Transverse colon (tissue), 4 donors: ENCODE measurements around the gene FTSJ3. TPM values are rescaled to one million over a fixed set of nuclear protein-coding genes. Genes with fewer than 3 reads are reported as not detected.

Experiments
- DNase-seq: peaks from one replicate; pipeline ENCODE4 v3.0.0-alpha.2; 2019
- H3K27ac ChIP-seq, 4 donors: fragments of 200-600 bp; sonication (generic); 2 replicates each; pipeline ENCODE4 v1.5.1; 2016 to 2018; ENCODE audit warnings: inconsistent platforms in 4 of 4
- H3K27me3 ChIP-seq: fragments of 200-600 bp; sonication (generic); 2 replicates; pipeline ENCODE4 v1.5.1; 2017; ENCODE audit warnings: inconsistent platforms
- H3K36me3 ChIP-seq, 4 donors: fragments of 200-600 bp; sonication (generic); 2 replicates each; pipeline ENCODE4 v1.5.1; 2017 to 2019; ENCODE audit warnings: inconsistent platforms in 4 of 4
- H3K4me1 ChIP-seq, 4 donors: fragments of 200-600 bp; sonication (generic); 2 replicates each; pipeline ENCODE4 v1.5.1; 2017 to 2020; ENCODE audit warnings: inconsistent platforms in 4 of 4
- H3K4me3 ChIP-seq, 4 donors: fragments of 200-600 bp; sonication (generic); 1 replicate in 1 of 4; 2 replicates in 3 of 4; pipeline versions ENCODE4 v1.5.1 to v1.6.1; 2017 to 2019; ENCODE audit warnings: inconsistent platforms in 4 of 4
- H3K9me3 ChIP-seq, 2 donors: fragments of 200-600 bp; sonication (generic); 2 replicates each; pipeline ENCODE4 v1.5.1; 2017 to 2019; ENCODE audit warnings: inconsistent platforms in 2 of 2
- EP300 ChIP-seq: sonication (generic); formaldehyde crosslinking; IDR thresholded peaks from one replicate; pipeline ENCODE4 v1.6.1; 2017; ENCODE audit warnings: antibody characterized with exemption, low read depth
- POLR2A ChIP-seq: fragments of 450-650 bp; IDR thresholded peaks from one replicate; pipeline ENCODE4 v1.6.1; 2016; ENCODE audit warnings: antibody characterized with exemption, mild to moderate bottlenecking, moderate library complexity
- POLR2AphosphoS5 ChIP-seq, 3 donors: sonication (generic); formaldehyde crosslinking; IDR thresholded peaks; one replicate each; pipeline ENCODE4 v1.6.1; 2016; ENCODE audit warnings: antibody characterized with exemption in 3 of 3
- WGBS, 2 donors: methylation state at CpG; one replicate each; pipeline ENCODE4 v1.1.5; 2018; ENCODE audit warnings: low coverage in 1 of 2; 5-methylcytosine and 5-hydroxymethylcytosine counted together
- in situ Hi-C, 4 donors: fragments of 200-750 bp; cut with MboI; loops; one replicate each; pipeline versions ENCODE4 v1.15.0 to v1.15.1; 2017; ENCODE audit warnings: low sequenced_read_pairs in 3 of 4, low pct_ligation_motif_present in 1 of 4, low pct_unique_long_range_greater_than_20kb in 1 of 4
- intact Hi-C: fragments of 100-400 bp; cut with DNase I; formaldehyde crosslinking; loops from one replicate; pipeline ENCODE4 v1.15.1; 2023; ENCODE audit warnings: low total_unique reads
- total RNA-seq, 4 donors: library from RNA; depleted of rRNA; stranded (reverse); fragments of >200 nt; gene quantifications; one replicate each; pipeline ENCODE4 v1.1.0, GENCODE V29; 2016
- TF ChIP-seq, protein P1 (sequence below), 5 experiments: fragments of 200-600 bp in 3 of 5; fragments of 450-650 bp in 2 of 5; sonication (generic) in 3 of 5; IDR thresholded peaks; 1 replicate in 2 of 5; 2 replicates in 3 of 5; pipeline ENCODE4 v1.5.1; 2016 to 2017; ENCODE audit warnings: antibody characterized with exemption in 5 of 5, inconsistent platforms in 3 of 5, mild to moderate bottlenecking in 2 of 5, moderate library complexity in 1 of 5

Gene FTSJ3
- total RNA-seq, 4 donors from 2014 or later: 17.7 to 45.9 (median 34.6) TPM

DNA sequence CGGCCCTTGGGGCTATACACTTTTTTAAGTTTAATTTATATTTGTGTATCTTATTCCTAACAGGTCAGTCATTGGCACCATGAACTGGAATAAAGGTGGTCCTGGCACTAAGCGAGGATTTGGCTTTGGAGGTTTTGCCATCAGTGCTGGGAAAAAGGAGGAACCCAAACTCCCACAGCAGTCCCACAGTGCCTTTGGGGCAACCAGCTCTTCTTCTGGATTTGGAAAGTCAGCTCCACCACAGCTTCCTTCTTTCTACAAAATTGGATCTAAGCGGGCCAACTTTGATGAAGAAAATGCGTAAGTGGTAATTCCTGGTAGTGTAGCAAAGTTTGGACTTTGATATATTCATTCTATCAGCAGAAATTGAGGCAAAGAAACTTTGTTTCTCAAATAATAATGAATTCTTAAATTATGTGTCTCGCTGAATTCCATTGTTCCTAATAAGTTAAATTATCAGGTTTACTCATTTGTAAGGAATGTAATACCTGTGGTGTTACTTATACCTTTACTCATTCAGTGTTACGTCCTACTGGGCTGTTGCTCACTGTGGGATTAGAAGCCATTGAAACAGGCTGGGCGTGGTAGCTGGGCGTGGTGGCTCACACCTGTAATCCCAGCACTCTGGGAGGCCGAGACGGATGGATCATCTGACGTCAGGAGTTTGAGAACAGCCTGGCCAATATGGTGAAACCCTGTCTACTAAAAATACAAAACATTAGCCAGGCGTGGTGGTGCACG is 40.3 kb downstream of the FTSJ3 start:
- no peaks in the 10 kb centered on the region for H3K9me3 ChIP-seq
- peaks cover 0 to 47% (median 12%) of the 10 kb centered on the region in 4 donors for H3K36me3 ChIP-seq
- no peak for DNase-seq
- H3K27me3 ChIP-seq: no peaks in the 10 kb centered on the region
- WGBS, 2 donors: 87 to 94% methylated on average over 8 to 13 of the region's 13 CpGs
- TF ChIP-seq, protein P1, sequence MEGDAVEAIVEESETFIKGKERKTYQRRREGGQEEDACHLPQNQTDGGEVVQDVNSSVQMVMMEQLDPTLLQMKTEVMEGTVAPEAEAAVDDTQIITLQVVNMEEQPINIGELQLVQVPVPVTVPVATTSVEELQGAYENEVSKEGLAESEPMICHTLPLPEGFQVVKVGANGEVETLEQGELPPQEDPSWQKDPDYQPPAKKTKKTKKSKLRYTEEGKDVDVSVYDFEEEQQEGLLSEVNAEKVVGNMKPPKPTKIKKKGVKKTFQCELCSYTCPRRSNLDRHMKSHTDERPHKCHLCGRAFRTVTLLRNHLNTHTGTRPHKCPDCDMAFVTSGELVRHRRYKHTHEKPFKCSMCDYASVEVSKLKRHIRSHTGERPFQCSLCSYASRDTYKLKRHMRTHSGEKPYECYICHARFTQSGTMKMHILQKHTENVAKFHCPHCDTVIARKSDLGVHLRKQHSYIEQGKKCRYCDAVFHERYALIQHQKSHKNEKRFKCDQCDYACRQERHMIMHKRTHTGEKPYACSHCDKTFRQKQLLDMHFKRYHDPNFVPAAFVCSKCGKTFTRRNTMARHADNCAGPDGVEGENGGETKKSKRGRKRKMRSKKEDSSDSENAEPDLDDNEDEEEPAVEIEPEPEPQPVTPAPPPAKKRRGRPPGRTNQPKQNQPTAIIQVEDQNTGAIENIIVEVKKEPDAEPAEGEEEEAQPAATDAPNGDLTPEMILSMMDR (IDR thresholded peaks at IDR 0.05): no peak
- TF ChIP-seq EP300 (no peak), POLR2AphosphoS5 (IDR thresholded peaks at IDR 0.05) (no peak), POLR2A (no peak)
- H3K4me3 ChIP-seq: no peak overlapping the region
- no peak overlapping the region for H3K27ac ChIP-seq
- intact Hi-C loops: no loop called here
- in situ Hi-C loops: no loop called here
- peaks cover 0 to 11% (median 2%) of the 10 kb centered on the region in 4 donors for H3K4me1 ChIP-seq

DNA sequence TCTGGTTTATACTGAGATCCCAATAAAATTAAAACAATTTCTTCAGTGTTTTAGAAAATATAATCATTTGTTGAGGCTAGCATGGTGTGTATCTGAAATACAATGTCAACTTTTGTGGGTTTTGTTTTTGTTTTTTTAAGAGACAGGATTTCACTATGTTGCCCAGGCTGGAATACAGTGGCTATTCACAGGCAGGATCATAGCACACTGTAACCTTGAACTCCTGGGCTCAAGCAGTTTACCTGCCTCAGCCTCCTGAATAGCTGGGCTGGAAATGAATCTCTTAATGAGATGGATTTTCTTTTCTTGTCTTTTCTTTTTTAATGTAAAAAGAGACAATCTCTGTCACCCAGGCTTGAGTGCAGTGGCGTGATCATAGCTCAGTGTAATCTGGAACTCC is 41.3 kb downstream of the FTSJ3 start:
- no peaks in the 10 kb centered on the region for H3K9me3 ChIP-seq
- in situ Hi-C loops: no loop called here
- intact Hi-C loops: no loop called here
- no peak for DNase-seq
- WGBS, 2 donors: 83 to 100% methylated on average over 1 of the region's 1 CpG
- peaks cover 0 to 37% (median 10%) of the 10 kb centered on the region in 4 donors for H3K36me3 ChIP-seq
- TF ChIP-seq POLR2AphosphoS5 (IDR thresholded peaks at IDR 0.05) (no peak), POLR2A (no peak), EP300 (no peak)
- TF ChIP-seq, protein P1 (IDR thresholded peaks at IDR 0.05): no peak
- no peaks in the 10 kb centered on the region for H3K27me3 ChIP-seq
- peaks cover 0 to 12% (median 2%) of the 10 kb centered on the region in 4 donors for H3K4me1 ChIP-seq
- no peak overlapping the region for H3K4me3 ChIP-seq
- H3K27ac ChIP-seq: no peak overlapping the region

DNA sequence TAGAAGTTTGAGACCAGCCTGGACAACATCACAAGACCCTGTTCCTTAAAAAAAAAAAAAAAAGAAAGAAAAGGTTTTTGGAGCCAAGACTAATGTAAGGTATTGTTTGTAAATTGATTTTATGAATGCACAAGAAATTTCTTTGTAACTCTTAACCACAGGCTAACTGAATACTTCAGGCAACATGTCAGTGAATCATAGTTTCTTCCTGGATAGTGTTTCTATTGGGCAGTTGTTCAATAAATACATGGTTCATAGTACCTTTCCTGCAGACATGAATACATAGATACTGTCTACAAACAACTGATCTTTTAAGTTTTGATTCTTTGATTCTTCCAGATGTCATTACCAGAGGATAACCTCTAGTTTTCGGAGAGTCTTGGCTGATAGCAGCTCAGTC is 41.9 kb downstream of the FTSJ3 start:
- H3K27ac ChIP-seq: no peak overlapping the region
- H3K9me3 ChIP-seq: no peaks in the 10 kb centered on the region
- TF ChIP-seq EP300 (no peak), POLR2A (no peak), POLR2AphosphoS5 (IDR thresholded peaks at IDR 0.05) (no peak)
- DNase-seq: no peak
- H3K36me3 ChIP-seq: peaks cover 0 to 34% (median 10%) of the 10 kb centered on the region in 4 donors
- no peaks in the 10 kb centered on the region for H3K27me3 ChIP-seq
- in situ Hi-C loops: no loop called here
- H3K4me3 ChIP-seq: no peak overlapping the region
- intact Hi-C loops: no loop called here
- WGBS, 2 donors: 95 to 100% methylated on average over 1 of the region's 1 CpG
- peaks cover 0 to 18% (median 2%) of the 10 kb centered on the region in 4 donors for H3K4me1 ChIP-seq

DNA sequence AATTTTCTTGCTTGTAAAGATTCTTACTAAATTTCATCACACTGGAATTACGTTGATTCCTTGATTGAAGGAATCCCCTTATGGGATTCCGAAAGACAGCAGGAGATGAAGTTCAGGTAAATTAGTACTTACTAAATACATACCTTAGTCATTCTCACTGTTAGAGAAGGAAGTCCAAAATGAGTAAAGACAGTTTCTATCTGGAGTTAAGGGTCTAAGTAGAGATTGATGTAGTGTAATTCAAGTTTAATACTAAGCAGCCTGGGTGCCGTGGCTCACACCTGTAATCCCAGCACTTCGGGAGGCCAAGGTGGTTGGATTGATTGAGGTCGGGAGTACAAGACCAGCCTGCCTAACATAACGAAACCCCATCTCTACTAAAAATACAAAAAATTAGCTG is 43.9 kb downstream of the FTSJ3 start:
- peaks cover 0 to 23% (median 9%) of the 10 kb centered on the region in 4 donors for H3K36me3 ChIP-seq
- H3K4me3 ChIP-seq: no peak overlapping the region
- WGBS, 2 donors: 69 to 77% methylated on average over 4 to 6 of the region's 6 CpGs
- H3K4me1 ChIP-seq: peaks cover 0 to 22% (median 2%) of the 10 kb centered on the region in 4 donors
- H3K27ac ChIP-seq: no peak overlapping the region
- DNase-seq: no peak
- no peak for TF ChIP-seq EP300
- no peak for TF ChIP-seq POLR2AphosphoS5 (IDR thresholded peaks at IDR 0.05)
- TF ChIP-seq, protein P1 (IDR thresholded peaks at IDR 0.05): no peak
- no peak for TF ChIP-seq POLR2A
- H3K27me3 ChIP-seq: no peaks in the 10 kb centered on the region
- no peaks in the 10 kb centered on the region for H3K9me3 ChIP-seq
- intact Hi-C loops: no loop called here
- in situ Hi-C loops: no loop called here
